GM19463 (cell line): ENCODE measurements around the gene P2RY6.

Experiments used
- ATAC-seq: cut with Tn5 transposase; IDR thresholded peaks from one replicate; pipeline ENCODE4 v1.9.1; 2021; ENCODE audit warnings: mild to moderate bottlenecking, moderate library complexity; ENCODE audit not compliant: unreplicated experiment

P2RY6 gene

DNA sequence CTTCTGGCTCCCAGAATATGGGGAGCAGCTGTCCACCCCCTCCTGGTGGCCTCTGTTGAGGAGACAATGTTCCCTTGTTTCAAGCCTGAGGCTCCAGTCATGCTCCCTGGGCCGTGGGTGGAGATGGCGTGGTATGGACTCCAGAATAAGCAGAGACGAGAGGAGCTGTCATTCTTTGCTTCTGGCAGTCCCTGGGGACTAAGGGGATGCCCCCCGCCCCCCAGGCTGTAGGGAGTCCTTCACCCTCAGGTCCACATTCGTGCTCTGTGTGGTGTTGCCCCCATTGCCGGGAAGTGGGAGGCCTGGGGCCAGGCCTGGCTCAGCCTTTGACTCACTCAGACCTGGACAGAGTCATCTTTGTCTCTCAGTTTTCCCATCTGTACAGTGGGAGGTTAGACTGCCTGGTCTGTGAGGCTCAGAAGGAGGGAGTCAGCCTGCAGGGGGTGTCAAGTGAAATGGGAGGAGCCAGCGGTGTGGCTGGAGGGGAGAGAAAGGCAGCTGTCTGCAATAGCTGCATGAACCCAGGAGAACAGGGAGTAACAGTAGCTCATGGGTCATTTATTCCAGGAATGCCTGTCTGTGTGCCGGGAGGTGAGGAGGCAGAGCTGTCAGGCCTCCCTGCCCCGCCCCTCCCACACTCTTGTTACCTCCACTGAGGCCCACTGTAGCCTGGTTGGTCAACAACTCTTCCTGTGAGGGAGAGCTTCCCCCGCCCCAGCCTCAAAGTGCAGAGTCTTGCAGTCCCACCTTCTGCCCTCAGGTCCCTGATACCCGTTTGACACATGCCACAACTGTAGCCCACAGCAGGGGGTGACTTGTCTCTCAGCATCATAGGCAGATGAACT lies 42.2 kb downstream of the P2RY6 start:
- peak; percentile 75 for ATAC-seq

- no peak for ATAC-seq
These were observed 43.3 kb downstream of the P2RY6 start for GRCh38 chr11:73315293-73316020.

GRCh38 chr11:73316422-73316821 lies 44.3 kb downstream of the P2RY6 start:
- ATAC-seq = no peak

GRCh38 chr11:73317373-73317772 lies 45.2 kb downstream of the P2RY6 start:
- no peak for ATAC-seq

DNA sequence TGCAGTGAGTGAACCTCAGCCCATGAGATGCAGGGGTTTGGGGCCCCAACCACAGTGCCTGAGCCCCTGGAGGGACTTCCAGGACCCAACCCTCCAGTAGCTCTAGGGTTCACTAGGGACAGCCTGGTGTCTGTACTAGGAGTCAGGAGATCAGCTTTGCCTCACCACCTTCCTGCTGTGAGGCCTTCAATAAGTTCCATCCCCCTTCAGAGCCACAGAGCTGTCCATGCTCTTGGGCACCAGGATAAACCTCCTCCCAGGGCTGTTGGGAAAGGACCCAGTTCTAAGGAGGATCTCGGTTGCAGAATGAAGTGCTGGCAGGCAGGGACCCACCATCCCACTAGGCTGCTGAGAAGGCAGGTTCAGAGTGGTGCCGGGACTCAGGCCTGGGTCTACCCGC lies 45.7 kb downstream of the P2RY6 start:
- no peak for ATAC-seq

DNA sequence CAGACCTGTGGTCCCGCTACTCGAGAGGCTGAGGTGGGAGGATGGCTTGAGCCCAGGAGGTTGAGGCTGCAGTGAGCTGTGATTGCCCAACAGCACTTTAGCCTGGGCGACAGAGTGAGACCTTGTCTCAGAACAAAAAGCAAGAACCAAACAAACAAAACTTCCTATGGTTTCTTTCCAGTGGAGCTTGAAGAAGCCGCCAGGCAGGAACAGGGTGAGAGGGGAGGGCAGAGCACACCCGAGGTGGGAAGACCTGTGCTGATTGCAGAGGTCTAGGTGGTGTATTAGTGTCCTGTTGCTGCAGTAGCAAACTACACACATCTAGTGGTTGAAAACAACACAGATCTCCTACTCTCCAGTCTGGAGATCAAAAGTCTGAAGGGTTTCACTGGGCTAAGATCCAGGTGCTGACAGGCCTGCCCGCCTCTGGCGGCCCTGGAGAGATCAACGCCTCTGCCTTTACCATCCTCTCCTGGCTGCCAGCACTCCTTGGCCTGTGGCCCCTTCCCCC lies 46.4 kb downstream of the P2RY6 start:
- no peak for ATAC-seq

DNA sequence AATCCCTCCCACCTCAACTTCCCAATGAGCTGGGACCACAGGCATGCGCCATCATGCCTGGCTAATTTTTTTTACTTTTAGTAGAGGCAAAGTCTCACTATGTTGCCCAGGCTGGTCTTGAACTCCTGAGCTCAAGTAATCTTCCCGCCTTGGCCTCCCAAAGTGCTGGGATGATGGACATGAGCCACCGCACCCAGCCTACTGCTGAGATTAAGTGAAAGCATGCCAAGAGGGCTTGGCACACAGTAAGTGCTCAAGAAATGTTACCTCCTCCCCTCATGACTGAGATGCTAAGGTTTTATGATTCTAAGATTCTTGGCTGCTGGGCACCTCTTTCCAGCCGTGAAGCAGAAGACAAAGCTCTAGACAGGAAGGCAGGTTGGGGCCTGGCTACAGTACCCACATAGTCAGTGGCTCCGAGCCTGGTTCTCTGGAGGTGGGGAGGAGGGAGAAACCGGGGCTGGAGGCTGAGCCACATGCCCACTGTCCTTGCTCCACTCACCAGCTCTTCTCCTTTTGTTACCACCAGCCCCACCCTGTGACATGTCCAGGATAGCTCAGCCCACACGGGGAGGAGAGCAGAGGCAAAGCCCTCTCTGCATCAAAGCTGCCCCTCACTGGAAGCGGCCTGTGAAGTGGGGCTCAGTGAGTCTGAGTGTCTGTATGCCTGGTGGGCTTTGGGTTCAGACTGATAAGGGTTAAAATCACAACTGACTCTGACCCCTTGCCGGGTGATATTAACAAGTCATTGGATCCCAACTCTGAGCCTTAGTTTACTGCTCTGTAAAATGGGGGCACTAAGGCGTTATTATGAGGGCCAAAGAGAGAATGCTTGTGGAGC lies 48.8 kb downstream of the P2RY6 start:
- no peak for ATAC-seq

DNA sequence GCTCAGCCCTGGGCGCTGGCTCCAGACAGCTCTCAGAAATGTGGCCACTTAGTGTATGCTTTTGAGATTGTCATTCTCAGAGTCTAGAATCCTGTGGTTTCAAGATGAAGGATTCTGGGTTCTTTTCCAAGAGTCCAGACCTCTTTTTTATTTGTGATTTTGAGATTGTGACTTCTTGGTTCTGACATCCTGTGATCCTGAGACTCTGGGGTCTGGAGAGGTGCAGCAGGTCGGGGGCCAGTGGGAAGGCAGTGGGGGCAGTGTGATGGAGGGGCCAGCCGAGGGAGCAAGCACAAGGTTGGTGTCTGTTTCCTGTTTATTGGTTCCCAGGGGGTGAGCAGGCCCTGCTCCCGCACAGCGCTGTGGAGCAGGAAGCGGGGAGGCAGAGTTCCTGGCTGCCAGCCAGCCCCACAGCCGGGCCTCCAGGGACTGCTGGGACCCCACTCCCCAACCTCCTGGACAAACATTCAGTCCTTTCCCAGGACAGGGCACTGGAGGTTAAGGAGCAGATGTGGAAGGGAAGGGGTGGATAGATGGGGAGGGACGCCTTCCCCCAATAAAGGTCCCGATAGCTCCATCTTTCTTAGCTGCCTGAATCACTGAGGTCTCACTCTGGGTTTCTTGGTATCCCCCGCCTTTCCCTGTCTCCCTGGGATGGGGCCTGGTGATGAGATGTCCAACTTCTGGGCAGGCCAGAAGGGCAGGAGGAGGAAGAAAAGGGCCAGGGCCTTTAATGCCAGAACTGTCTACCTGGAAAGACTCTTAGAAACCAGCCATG lies 49.7 kb downstream of the P2RY6 start:
- no peak for ATAC-seq

DNA sequence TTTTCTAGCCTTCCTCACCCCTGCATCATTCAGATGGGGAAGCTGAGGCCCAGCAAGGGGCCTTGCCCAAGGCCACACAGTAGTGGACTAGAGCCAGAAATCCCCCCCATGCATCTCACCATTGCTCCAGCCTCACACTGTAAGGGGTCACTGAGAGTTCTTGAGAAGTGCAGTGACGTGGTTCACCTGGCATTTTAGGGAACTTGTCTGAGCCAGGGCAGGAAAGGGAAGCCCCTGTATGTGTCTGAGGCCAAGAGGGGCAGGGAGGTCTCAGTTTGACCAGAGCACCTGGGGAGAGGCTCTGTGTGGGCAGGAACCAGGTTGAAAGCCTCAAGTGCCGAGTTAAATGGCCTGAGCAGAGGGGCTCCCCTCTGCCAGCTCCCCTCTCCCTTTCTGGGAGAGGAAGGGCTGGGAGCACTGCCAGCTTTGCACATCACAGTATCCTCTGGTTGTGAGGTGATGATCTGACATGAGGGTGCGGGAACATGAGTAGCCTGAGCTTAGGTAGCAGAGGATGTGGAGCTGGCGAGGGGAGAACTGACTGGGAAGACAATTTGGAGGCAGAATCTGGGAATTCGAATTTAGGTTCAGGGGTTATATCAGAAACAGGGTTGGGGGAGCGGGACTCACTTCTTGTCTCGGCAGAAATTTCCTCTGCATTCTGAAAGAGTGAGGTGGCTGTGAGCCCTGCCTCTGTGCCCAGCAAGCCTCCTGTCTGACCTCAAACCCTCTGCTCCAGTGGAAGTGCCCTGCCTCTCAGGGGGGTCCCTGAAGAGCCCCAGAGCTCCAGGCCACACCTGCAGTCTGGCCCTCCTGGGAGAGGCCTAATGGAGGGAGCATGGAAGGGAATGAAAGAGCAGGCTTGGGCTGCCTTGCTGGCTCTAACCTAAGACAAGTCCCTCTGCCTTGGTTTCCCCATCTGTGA lies 50.5 kb downstream of the P2RY6 start:
- no peak for ATAC-seq

DNA sequence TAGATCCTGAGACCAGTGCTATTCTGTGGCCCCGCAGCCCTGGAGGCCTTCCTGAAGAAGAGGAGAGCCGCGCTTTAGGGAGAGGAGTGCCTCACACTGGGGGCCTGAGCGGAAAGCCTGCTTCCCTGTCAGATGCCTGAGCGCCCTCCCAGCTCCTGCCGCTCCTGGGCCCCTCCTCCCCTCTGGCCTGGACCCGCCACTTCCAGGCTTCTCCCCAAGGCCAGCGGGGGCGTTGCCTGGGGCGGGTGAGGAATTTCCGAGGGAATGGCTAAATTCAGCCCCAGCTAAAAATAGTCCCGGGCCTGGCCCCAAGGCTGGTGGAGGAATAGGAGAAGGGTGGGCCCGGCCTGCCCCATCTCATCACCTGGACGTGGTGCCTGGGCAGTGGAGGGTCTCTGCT lies 51.3 kb downstream of the P2RY6 start:
- no peak for ATAC-seq

DNA sequence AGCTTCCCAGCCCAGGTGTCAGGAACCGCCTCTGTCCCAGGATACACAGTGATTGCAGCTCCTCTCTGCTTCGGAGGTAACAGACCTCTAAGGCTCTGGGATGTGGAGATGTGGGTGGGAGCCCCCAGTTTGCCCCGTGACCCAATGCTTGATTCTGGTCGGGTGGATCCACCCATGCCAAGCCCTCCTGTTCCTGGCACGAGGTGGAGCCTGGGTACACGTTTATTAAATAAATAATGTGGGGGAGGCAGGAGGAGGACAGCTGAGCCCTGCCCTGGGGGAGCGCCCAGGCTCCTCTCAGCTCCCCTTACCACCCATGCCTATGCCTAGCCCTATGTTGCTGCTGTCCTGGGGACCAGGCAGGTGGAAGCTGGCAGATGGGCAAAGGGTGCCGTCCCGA lies 52.0 kb downstream of the P2RY6 start:
- no peak for ATAC-seq

- ATAC-seq = no peak
These were observed 52.5 kb downstream of the P2RY6 start for GRCh38 chr11:73324665-73325035.

- ATAC-seq = peak; percentile 65
These were observed 53.2 kb downstream of the P2RY6 start for GRCh38 chr11:73325036-73325981.

DNA sequence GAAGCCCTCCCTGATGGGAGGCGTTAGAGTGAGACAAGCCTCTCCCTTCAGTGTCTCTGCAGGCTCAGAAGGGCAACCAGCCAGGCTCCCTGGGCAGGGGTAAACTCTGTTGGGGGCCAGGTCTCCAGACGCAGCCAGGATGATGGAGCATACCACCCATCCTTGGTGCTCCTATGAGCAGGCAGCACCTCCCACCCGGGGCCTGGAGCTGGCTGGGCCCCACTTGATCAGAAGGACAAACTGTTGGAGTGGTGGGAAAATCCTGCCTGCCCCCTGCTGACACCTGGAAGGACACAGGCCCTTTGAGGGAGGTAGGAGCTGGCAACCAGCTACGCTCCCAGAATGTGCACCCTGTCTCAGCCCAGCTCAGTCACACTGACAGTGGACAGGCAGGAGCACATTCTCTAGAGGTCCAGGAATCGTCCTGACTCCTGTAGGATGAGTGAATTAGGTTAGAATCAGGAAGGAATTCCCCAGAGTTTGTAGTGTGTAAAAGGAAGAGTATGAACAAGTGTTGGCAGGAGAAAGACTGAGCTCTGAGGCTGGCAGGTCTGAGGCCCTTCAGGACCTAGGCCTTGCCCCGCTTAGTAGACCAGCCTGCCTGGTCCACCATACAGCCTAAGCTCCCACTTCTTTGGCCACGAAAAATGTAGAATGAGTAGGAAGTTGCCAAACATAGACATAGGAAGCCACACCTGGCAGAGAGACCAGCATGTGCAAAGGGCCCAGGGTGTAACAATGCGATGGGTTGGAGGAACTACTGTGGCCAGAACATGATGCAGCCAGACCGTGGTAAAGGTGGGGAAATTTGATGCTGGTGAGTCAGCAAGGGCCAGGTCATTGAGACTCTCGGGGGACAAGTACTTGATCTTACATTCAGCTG lies 55.0 kb downstream of the P2RY6 start:
- ATAC-seq = peak; percentile 40

- ATAC-seq = no peak
These were observed 55.8 kb downstream of the P2RY6 start for GRCh38 chr11:73327812-73328364.

DNA sequence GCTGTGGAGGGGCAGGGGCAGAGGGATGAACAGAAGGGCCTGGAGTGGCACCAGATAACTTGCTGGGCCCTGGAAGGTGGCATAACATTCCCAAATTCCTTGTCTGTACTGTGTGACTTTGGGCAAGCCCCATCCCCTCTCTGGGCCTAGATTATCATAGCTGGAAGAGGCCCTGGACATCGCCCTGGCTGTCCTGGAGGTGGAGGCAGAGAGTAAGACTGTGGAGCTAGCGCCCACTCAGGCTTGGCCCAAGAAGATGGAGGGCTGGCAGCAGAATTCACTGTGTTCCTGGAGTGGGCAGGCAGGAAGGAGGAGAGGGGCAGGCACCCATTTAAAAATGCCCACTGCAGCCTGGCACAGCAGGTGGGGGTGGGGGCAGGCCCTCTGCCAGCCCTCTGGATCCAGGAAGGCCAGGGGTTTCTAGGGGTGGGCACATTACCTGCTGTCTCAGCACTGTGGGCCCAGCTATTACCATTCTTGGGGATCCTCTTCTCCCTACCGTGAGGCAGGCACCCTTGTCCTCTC lies 58.5 kb downstream of the P2RY6 start:
- no peak for ATAC-seq
